Stimulated activated CD8-positive, alpha-beta memory T cell treated with anti-CD3 and anti-CD28 coated beads, Interleukin-7, amount 100 ng/mL, for 48 hours (primary cell): ENCODE results near the gene CEP95.
"Not testable (repeated sequence)": the region's sequence is repeated elsewhere in the genome, so short reads cannot be mapped to it uniquely, and the experiment has no call there.

Source experiments
- DNase-seq, 2 donors: peaks; one replicate each; pipeline ENCODE4 v3.0.0-alpha.2; 2020; ENCODE audit warnings: low read depth in 1 of 2; ENCODE audit errors: extremely low read depth in 1 of 2

CEP95 gene

GRCh38 chr17:64565563-64565962 is 58.8 kb downstream of the CEP95 start:
- DNase-seq, result no peak

GRCh38 chr17:64571746-64572145 is 65.0 kb downstream of the CEP95 start:
- DNase-seq, result no peak

GRCh38 chr17:64572682-64573154 is 65.9 kb downstream of the CEP95 start:
- DNase-seq, result no peak

- DNase-seq, result no peak
Observed at GRCh38 chr17:64573214-64573613, 66.4 kb downstream of the CEP95 start.

GRCh38 chr17:64574646-64575045 is 67.9 kb downstream of the CEP95 start:
- DNase-seq, result no peak

GRCh38 chr17:64575431-64575830 is 68.7 kb downstream of the CEP95 start:
- DNase-seq, result no peak

GRCh38 chr17:64577025-64577424 is 70.2 kb downstream of the CEP95 start:
- not testable (repeated sequence) for DNase-seq

- no peak for DNase-seq
Observed at GRCh38 chr17:64579917-64580316, 73.1 kb downstream of the CEP95 start.

- no peak for DNase-seq
Observed at GRCh38 chr17:64580384-64581315, 73.9 kb downstream of the CEP95 start.

GRCh38 chr17:64583038-64583437 is 76.3 kb downstream of the CEP95 start:
- no peak for DNase-seq

- DNase-seq, result no peak
Observed at GRCh38 chr17:64585146-64585545, 78.4 kb downstream of the CEP95 start.
